Fibroblast of gingiva (primary cell): Measurements from ENCODE around the gene FMO4.
"Not testable (repeated sequence)": the region's sequence is repeated elsewhere in the genome, so short reads cannot be mapped to it uniquely, and the experiment has no call there.

Experiments
- DNase-seq: peaks from one replicate; pipeline ENCODE4 v3.0.0-alpha.2; 2011; ENCODE audit warnings: low read depth

FMO4 gene

DNA sequence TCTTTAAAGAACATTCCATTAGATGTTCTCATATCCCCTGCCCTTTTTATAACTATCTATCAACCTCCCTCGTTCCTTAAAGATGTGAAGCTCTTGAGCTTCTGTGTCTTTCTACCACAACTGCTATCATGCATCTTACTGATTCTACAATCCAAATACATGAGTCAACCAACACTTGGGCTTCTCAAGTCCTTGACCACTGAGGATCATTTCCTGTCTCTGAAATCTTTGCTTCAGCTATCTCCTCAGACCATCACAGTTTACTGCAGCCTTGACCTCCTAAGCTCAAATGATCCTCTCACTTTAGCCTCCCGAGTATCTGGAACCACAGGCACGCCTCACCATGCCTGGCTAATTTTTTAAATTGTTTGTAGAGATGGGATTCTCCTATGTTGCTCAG lies 75.2 kb downstream of the FMO4 start:
- no peak for DNase-seq

DNA sequence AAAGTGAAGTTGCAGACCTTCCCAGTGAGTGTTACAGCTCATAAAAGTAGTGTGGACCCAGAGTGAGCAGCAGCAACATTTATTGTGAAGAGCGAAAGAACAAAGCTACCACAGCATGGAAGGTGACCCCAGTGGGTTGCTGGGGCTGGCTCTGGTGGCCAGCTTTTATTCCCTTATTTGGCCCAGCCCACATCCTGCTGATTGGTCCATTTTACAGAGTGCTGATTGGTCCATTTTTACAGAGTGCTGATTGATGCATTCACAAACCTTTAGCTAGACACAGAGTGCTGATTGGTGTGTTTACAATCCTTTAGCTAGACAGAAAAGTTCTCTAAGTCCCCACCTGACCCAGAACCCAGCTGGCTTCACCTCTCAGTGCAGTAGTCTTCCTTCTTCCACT lies 76.8 kb downstream of the FMO4 start:
- DNase-seq = not testable (repeated sequence)
